Retinal pigment epithelial cell (primary cell): ENCODE data around the gene PLAGL1.
"Not testable (repeated sequence)": the region's sequence is repeated elsewhere in the genome, so short reads cannot be mapped to it uniquely, and the experiment has no call there.

Experiments used
- DNase-seq: peaks from one replicate; pipeline ENCODE4 v3.0.0-alpha.2; 2010; ENCODE audit warnings: low read depth
- H3K4me3 ChIP-seq: 2 replicates; pipeline ENCODE4 v1.5.1; 2011; ENCODE audit warnings: mild to moderate bottlenecking, low read length, control low read depth, moderate library complexity
- CTCF ChIP-seq: conservative IDR thresholded peaks from 2 replicates; pipeline ENCODE4 v1.5.1; 2011; ENCODE audit warnings: low read depth, low read length, control low read depth, inconsistent platforms

Gene PLAGL1

GRCh38 chr6:144023216-144023615, 15.2 kb upstream of the PLAGL1 start:
- no peak for TF ChIP-seq CTCF
- no peak overlapping the region for H3K4me3 ChIP-seq
- DNase-seq, result no peak

GRCh38 chr6:144019929-144020328, 11.9 kb upstream of the PLAGL1 start:
- TF ChIP-seq CTCF, result no peak
- no peak for DNase-seq
- H3K4me3 ChIP-seq, result no peak overlapping the region

GRCh38 chr6:144017166-144018094, 9.4 kb upstream of the PLAGL1 start:
- no peak overlapping the region for H3K4me3 ChIP-seq
- DNase-seq, result no peak
- TF ChIP-seq CTCF, result no peak

- TF ChIP-seq CTCF, result peak; percentile 92
- H3K4me3 ChIP-seq, result no peak overlapping the region
- no peak for DNase-seq
These were observed 5.4 kb upstream of the PLAGL1 start for GRCh38 chr6:144013486-144013909.

- DNase-seq, result no peak
- no peak overlapping the region for H3K4me3 ChIP-seq
- no peak for TF ChIP-seq CTCF
These were observed 4.5 kb upstream of the PLAGL1 start for GRCh38 chr6:144012534-144012933.

- not testable (repeated sequence) for H3K4me3 ChIP-seq, DNase-seq
These were observed 1.6 kb upstream of the PLAGL1 start for GRCh38 chr6:144009628-144010027.

- no peak for TF ChIP-seq CTCF
- DNase-seq, result no peak
- H3K4me3 ChIP-seq, result peak overlapping the region; percentile 21
These were observed 787 bp upstream of the PLAGL1 start for GRCh38 chr6:144008846-144009245.
